HEK293 (cell line): Measurements from ENCODE around the gene CD276.

Source experiments
- CTCF ChIA-PET: fragments of 350-600 bp; formaldehyde crosslinking; extraction: SDS; loops from one replicate; lab custom pipeline; 2021; ENCODE audit warnings: antibody characterized with exemption; lab: Yijun Ruan, JAX
- POLR2A ChIA-PET: fragments of 300-600 bp; formaldehyde crosslinking; extraction: SDS; loops from one replicate; lab custom pipeline; 2020; ENCODE audit warnings: antibody characterized with exemption, inconsistent platforms; lab: Yijun Ruan, JAX
- H3K27ac ChIP-seq: fragments of 200-500 bp; sonication (Bioruptor generic); 2 replicates; pipeline ENCODE4 v1.5.1; 2014; ENCODE audit warnings: low read depth, low read length, control low read depth, inconsistent platforms; ENCODE audit errors: extremely low read depth
- H3K36me3 ChIP-seq, 2 experiments: fragments of 200-500 bp in 1 of 2; sonication (Bioruptor generic) in 1 of 2; 1 replicate in 1 of 2; 2 replicates in 1 of 2; pipeline ENCODE4 v1.5.1; 2014 to 2017; ENCODE audit warnings: inconsistent platforms in 2 of 2, low read length in 2 of 2; ENCODE audit not compliant: control insufficient read depth in 2 of 2, insufficient read depth in 1 of 2
- H3K4me1 ChIP-seq: fragments of 200-500 bp; sonication (Bioruptor generic); 2 replicates; pipeline ENCODE4 v1.5.1; 2014; ENCODE audit warnings: mild to moderate bottlenecking, low read length, inconsistent platforms; ENCODE audit not compliant: control insufficient read depth, insufficient read depth
- H3K4me3 ChIP-seq: 2 replicates; pipeline ENCODE4 v1.5.1; 2011; ENCODE audit warnings: low read depth, mild to moderate bottlenecking, control low read depth, low read length, moderate library complexity
- H3K9me3 ChIP-seq: fragments of 200-500 bp; sonication (Bioruptor generic); 2 replicates; pipeline ENCODE4 v1.5.1; 2014; ENCODE audit warnings: low read depth, low read length, inconsistent platforms; ENCODE audit not compliant: control insufficient read depth, insufficient read depth
- OSR2 ChIP-seq: fragments of 450-650 bp; formaldehyde crosslinking; IDR thresholded peaks from 2 replicates; pipeline ENCODE4 v1.5.1; 2016; ENCODE audit warnings: missing biosample characterization, missing genetic modification characterization
- REST ChIP-seq: fragments of 450-650 bp; formaldehyde crosslinking; IDR thresholded peaks from 2 replicates; pipeline ENCODE4 v1.5.1; 2016; ENCODE audit warnings: missing biosample characterization, missing genetic modification characterization
- ZNF280D ChIP-seq: fragments of 450-650 bp; formaldehyde crosslinking; IDR thresholded peaks from 2 replicates; pipeline ENCODE4 v1.5.1; 2016; ENCODE audit warnings: missing biosample characterization, missing genetic modification characterization
- ZNF335 ChIP-seq: fragments of 450-650 bp; formaldehyde crosslinking; conservative IDR thresholded peaks from 2 replicates; pipeline ENCODE4 v1.5.1; 2016; ENCODE audit warnings: missing biosample characterization, missing genetic modification characterization
- ZNF394 ChIP-seq: fragments of 450-650 bp; formaldehyde crosslinking; IDR thresholded peaks from 2 replicates; pipeline ENCODE4 v1.5.1; 2016; ENCODE audit warnings: missing biosample characterization, missing genetic modification characterization, mild to moderate bottlenecking, moderate library complexity, borderline replicate concordance
- ZNF514 ChIP-seq: fragments of 450-650 bp; formaldehyde crosslinking; IDR thresholded peaks from 2 replicates; pipeline ENCODE4 v1.5.1; 2016; ENCODE audit warnings: missing biosample characterization, missing genetic modification characterization
- ZNF548 ChIP-seq: fragments of 450-650 bp; formaldehyde crosslinking; IDR thresholded peaks from 2 replicates; pipeline ENCODE4 v1.5.1; 2016; ENCODE audit warnings: missing biosample characterization, missing genetic modification characterization
- ZNF580 ChIP-seq: fragments of 450-650 bp; formaldehyde crosslinking; IDR thresholded peaks from 2 replicates; pipeline ENCODE4 v1.5.1; 2016; ENCODE audit warnings: missing biosample characterization, missing genetic modification characterization
- ZNF623 ChIP-seq: fragments of 450-650 bp; formaldehyde crosslinking; IDR thresholded peaks from 2 replicates; pipeline ENCODE4 v1.5.1; 2016; ENCODE audit warnings: missing biosample characterization, missing genetic modification characterization
- ZNF692 ChIP-seq: fragments of 450-650 bp; formaldehyde crosslinking; IDR thresholded peaks from 2 replicates; pipeline ENCODE4 v1.5.1; 2016; ENCODE audit warnings: missing biosample characterization, missing genetic modification characterization
- ZNF707 ChIP-seq: fragments of 450-650 bp; formaldehyde crosslinking; IDR thresholded peaks from 2 replicates; pipeline ENCODE4 v1.5.1; 2016; ENCODE audit warnings: missing biosample characterization, missing genetic modification characterization
- ZNF768 ChIP-seq: fragments of 450-650 bp; formaldehyde crosslinking; IDR thresholded peaks from 2 replicates; pipeline ENCODE4 v1.5.1; 2018; ENCODE audit warnings: missing biosample characterization, mild to moderate bottlenecking, missing genetic modification characterization
- ZNF777 ChIP-seq: fragments of 450-650 bp; formaldehyde crosslinking; IDR thresholded peaks from 2 replicates; pipeline ENCODE4 v1.5.1; 2017; ENCODE audit warnings: missing biosample characterization, missing genetic modification characterization, borderline replicate concordance
- ZSCAN30 ChIP-seq: fragments of 450-650 bp; IDR thresholded peaks from 2 replicates; pipeline ENCODE4 v1.5.1; 2018; ENCODE audit warnings: missing biosample characterization, mild to moderate bottlenecking, missing genetic modification characterization, moderate library complexity

CD276 gene

GRCh38 chr15:73756390-73756789, 72.2 kb downstream of the CD276 start:
- POLR2A ChIA-PET = interaction anchor here (0.6 kb wide), 1 partner anchor 110 kb away, joined by 9 read pairs; no protein-coding TSS in a partner anchor

More at GRCh38 chr15:73756390-73756789, 72.2 kb downstream of the CD276 start:
- no peaks in the 10 kb centered on the region for H3K9me3 ChIP-seq
- no peaks in the 10 kb centered on the region for H3K36me3 ChIP-seq
- CTCF ChIA-PET = no interaction called here
- H3K4me3 ChIP-seq = no peak overlapping the region
- H3K4me1 ChIP-seq = peaks cover 3% of the 10 kb centered on the region
- no peak for TF ChIP-seq ZNF707
- 0 out of 2 replicates have a peak, but pooled peaks have one; percentile 9 for TF ChIP-seq ZNF580
- no peak for TF ChIP-seq ZNF280D
- no peak for TF ChIP-seq OSR2
- TF ChIP-seq ZNF692 (tag by site-specific recombination) = no peak
- TF ChIP-seq ZNF335 (tag by site-specific recombination) = no peak
- TF ChIP-seq REST = no peak
- TF ChIP-seq ZNF394 (tag by site-specific recombination) = no peak
- TF ChIP-seq ZNF514 (tag by site-specific recombination) = no peak
- no peak for TF ChIP-seq ZSCAN30 (tag by site-specific recombination)
- TF ChIP-seq ZNF623 (tag by site-specific recombination) = no peak
- TF ChIP-seq ZNF548 = no peak
- TF ChIP-seq ZNF768 (tag by site-specific recombination) = 0 out of 2 replicates have a peak, but pooled peaks have one; percentile 57
- TF ChIP-seq ZNF777 (tag by site-specific recombination) = no peak
- no peak overlapping the region for H3K27ac ChIP-seq
